ENCODE data around the gene ZSCAN20.

The ZSCAN20 gene

DNA sequence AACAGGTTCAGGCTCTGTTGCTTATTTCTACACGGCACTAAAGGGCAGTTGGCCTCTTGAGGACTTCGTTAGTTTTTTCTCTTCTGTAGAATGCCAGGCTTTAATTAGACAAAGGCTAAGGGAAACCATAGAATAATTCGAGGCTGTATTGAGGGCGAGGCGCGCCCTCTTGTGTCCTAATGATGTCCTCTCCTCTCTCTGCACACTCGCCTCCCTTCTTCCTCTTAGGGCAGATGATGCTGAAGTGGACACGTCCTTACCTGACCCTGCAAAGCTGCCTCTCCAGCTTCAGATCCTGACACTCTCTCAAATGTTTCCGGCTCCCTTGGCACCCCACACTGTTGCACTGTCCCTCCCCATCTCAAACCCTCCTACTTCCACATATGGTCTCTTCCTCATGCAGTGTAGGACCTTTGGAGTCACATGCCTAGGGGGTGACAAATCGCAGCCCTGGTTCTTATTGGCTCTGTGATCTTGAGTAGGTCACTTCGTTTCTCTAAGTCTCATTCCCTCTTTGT is 1.9 kb upstream of the ZSCAN20 start:
- TF ChIP-seq REST (IDR thresholded peaks at IDR 0.05; ENCODE audit: insufficient read depth in 1 of 2, low read depth in 2 of 2, low read length in 2 of 2): no peak
- TF ChIP-seq TAF1 (IDR thresholded peaks at IDR 0.05; ENCODE audit: borderline replicate concordance, insufficient read depth, low read length): no peak
- no peak for TF ChIP-seq SIN3A (IDR thresholded peaks at IDR 0.05; ENCODE audit: borderline replicate concordance, insufficient read depth, low read length)
- TF ChIP-seq POLR2AphosphoS5 (IDR thresholded peaks at IDR 0.05; ENCODE audit: low read depth, low read length): no peak
- TF ChIP-seq FOXP2 (optimal IDR thresholded peaks at IDR 0.05; ENCODE audit: borderline replicate concordance, extremely low read depth, extremely low read length, insufficient read depth): no peak

DNA sequence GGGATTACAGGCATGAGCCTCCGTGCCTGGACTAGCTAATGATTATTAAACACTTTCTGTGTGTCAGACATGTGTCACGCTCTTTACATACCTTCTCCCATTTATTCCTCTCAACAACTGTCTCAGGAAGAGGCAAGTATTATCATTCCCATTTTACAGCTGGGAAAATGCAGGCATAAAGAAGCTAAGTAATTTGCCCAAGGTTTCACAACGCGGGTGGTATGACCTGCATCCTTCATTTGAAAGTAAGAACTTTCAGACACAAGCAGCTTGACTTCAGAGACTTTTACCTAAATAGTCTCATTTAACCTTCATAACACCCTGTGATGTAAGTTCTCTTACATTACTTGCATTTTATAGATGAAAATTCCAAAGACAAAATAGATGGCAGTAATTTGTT is 1.0 kb upstream of the ZSCAN20 start:
- no peak for TF ChIP-seq SIN3A (IDR thresholded peaks at IDR 0.05; ENCODE audit: borderline replicate concordance, insufficient read depth, low read length)
- TF ChIP-seq TAF1 (IDR thresholded peaks at IDR 0.05; ENCODE audit: borderline replicate concordance, insufficient read depth, low read length): no peak
- no peak for TF ChIP-seq POLR2AphosphoS5 (IDR thresholded peaks at IDR 0.05; ENCODE audit: low read depth, low read length)
- TF ChIP-seq FOXP2 (optimal IDR thresholded peaks at IDR 0.05; ENCODE audit: borderline replicate concordance, extremely low read depth, extremely low read length, insufficient read depth): no peak
- TF ChIP-seq REST (IDR thresholded peaks at IDR 0.05; ENCODE audit: insufficient read depth in 1 of 2, low read depth in 2 of 2, low read length in 2 of 2): no peak

DNA sequence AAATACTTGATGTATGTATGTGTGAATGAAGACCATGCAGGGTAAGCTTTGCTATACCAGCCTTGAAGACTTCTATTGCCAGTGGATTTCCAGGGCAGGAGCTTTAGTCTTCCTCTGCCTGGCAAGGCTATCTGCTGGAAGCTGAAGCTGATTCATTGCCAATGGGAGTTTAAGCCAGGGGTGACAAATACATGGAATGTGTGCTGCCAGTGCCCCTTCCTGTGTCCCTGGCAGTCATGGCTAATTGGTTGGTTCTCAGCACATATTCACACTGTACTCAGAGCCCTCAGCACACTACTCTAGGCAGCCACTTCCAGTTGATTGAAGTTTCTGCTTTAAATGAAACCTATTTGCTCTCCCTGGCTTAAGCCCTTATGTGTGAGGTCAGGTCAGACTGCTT is 1.5 kb downstream of the ZSCAN20 start:
- TF ChIP-seq TAF1 (IDR thresholded peaks at IDR 0.05; ENCODE audit: borderline replicate concordance, insufficient read depth, low read length): no peak
- no peak for TF ChIP-seq SIN3A (IDR thresholded peaks at IDR 0.05; ENCODE audit: borderline replicate concordance, insufficient read depth, low read length)
- no peak for TF ChIP-seq REST (IDR thresholded peaks at IDR 0.05; ENCODE audit: insufficient read depth in 1 of 2, low read depth in 2 of 2, low read length in 2 of 2)
- TF ChIP-seq FOXP2 (optimal IDR thresholded peaks at IDR 0.05; ENCODE audit: borderline replicate concordance, extremely low read depth, extremely low read length, insufficient read depth): no peak
- TF ChIP-seq POLR2AphosphoS5 (IDR thresholded peaks at IDR 0.05; ENCODE audit: low read depth, low read length): no peak

GRCh38 chr1:33477451-33477850 is 5.0 kb downstream of the ZSCAN20 start:
- no peak for TF ChIP-seq POLR2AphosphoS5 (IDR thresholded peaks at IDR 0.05; ENCODE audit: low read depth, low read length)

- TF ChIP-seq REST (IDR thresholded peaks at IDR 0.05; ENCODE audit: insufficient read depth in 1 of 2, low read depth in 2 of 2, low read length in 2 of 2): no peak
- TF ChIP-seq POLR2AphosphoS5 (IDR thresholded peaks at IDR 0.05; ENCODE audit: low read depth, low read length): no peak
- no peak for TF ChIP-seq SIN3A (IDR thresholded peaks at IDR 0.05; ENCODE audit: borderline replicate concordance, insufficient read depth, low read length)
- no peak for TF ChIP-seq FOXP2 (optimal IDR thresholded peaks at IDR 0.05; ENCODE audit: borderline replicate concordance, extremely low read depth, extremely low read length, insufficient read depth)
- TF ChIP-seq TAF1 (IDR thresholded peaks at IDR 0.05; ENCODE audit: borderline replicate concordance, insufficient read depth, low read length): no peak
Observed at GRCh38 chr1:33482412-33482811, 10.0 kb downstream of the ZSCAN20 start.
